Heart left ventricle (tissue), 13 donors: ENCODE measurements around the gene CTCF.
"Not testable (repeated sequence)": the region's sequence is repeated elsewhere in the genome, so short reads cannot be mapped to it uniquely, and the experiment has no call there.

Experiments
- POLR2A ChIP-seq, 2 donors: fragments of 450-650 bp; IDR thresholded peaks; one replicate each; pipeline ENCODE4 v1.6.1; 2017; ENCODE audit warnings: antibody characterized with exemption in 2 of 2, mild to moderate bottlenecking in 2 of 2, moderate library complexity in 2 of 2
- TF ChIP-seq, protein P1 (sequence below), 12 donors: fragments of 200-600 bp; sonication (generic) in 4 of 12; IDR thresholded peaks; one replicate each; pipeline versions ENCODE4 v1.5.0 to v1.8.0; 2018 to 2022; ENCODE audit warnings: antibody characterized with exemption in 12 of 12, mild to moderate bottlenecking in 5 of 12
- donor health status: ischemic (EF 13 %, LVEDD 7.1; RV severe dilation, severe dysfunction).
- donor health status: DM: no; HTN: yes; CAD: no.
- donor health status: DM: no; HTN: no; CAD: no.
- donor health status: ischemic (EF 25% LVEDD 6.9; RV normal size, moderate dysfunction).
- donor health status: ischemic (EF 25% LVEDD 5.7; RV mildly dilated, moderate dysfunction).
- donor health status: ischemic (EF 35%, LVEDD 5.7; RV mildly dilated, moderate dysfunction).
- donor health status: nonischemic (EF 11% LVEDD 7.7; RV severe dilation, severe dysfunction).
- donor health status: DM: yes; HTN: yes; CAD: no.
- donor health status: PGD.
- donor health status: ischemic (EF 29% LVEDD 5.4; RV normal size, mild dysfunction).
- donor health status: nonischemic (EF 23%, LVEDD 6.1; RV moderate dilation, normal function).

DNA sequence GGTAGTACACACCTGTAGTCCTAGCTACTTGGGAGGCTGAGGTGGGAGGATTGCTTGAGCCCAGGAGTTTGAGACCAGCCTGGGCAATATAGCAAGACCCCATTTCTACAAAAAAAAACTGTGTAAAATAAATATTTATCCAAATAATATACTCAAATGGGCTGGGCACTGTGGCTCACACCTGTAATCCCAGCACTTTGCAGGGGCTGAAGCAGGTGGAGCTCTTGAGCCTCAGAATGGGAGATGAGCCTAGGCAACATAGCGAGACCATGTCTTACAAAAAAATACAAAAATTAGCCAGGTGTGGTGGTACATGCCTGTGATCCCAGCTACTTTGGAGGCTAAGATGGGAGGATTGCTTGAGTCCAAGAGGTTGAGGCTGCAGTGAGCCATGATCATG lies 48.4 kb upstream of the CTCF start:
- TF ChIP-seq, protein P1, sequence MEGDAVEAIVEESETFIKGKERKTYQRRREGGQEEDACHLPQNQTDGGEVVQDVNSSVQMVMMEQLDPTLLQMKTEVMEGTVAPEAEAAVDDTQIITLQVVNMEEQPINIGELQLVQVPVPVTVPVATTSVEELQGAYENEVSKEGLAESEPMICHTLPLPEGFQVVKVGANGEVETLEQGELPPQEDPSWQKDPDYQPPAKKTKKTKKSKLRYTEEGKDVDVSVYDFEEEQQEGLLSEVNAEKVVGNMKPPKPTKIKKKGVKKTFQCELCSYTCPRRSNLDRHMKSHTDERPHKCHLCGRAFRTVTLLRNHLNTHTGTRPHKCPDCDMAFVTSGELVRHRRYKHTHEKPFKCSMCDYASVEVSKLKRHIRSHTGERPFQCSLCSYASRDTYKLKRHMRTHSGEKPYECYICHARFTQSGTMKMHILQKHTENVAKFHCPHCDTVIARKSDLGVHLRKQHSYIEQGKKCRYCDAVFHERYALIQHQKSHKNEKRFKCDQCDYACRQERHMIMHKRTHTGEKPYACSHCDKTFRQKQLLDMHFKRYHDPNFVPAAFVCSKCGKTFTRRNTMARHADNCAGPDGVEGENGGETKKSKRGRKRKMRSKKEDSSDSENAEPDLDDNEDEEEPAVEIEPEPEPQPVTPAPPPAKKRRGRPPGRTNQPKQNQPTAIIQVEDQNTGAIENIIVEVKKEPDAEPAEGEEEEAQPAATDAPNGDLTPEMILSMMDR (IDR thresholded peaks at IDR 0.05) = not testable (repeated sequence)
- not testable (repeated sequence) for TF ChIP-seq POLR2A (IDR thresholded peaks at IDR 0.05)
